K562 (cell line): ENCODE measurements around the gene HPCA. TPM values are rescaled to one million over a fixed set of nuclear protein-coding genes. Genes with fewer than 3 reads are reported as not detected.

Experiments used
- HNRNPLL ChIP-seq: fragments of 200-400 bp; formaldehyde crosslinking; IDR thresholded peaks from 2 replicates; pipeline ENCODE4 v1.6.1; 2017; ENCODE audit warnings: low read length, low read depth, mild to moderate bottlenecking; ENCODE audit not compliant: poor library complexity, severe bottlenecking
- KDM1A ChIP-seq, 2 experiments: fragments of 450-650 bp; IDR thresholded peaks; 2 replicates each; pipeline ENCODE4 v1.6.1; 2016; ENCODE audit warnings: mild to moderate bottlenecking in 2 of 2
- RB1 ChIP-seq: fragments of 450-650 bp; IDR thresholded peaks from 2 replicates; pipeline ENCODE4 v1.6.1; 2017; ENCODE audit warnings: low read depth, mild to moderate bottlenecking
- SNIP1 ChIP-seq: fragments of 450-650 bp; IDR thresholded peaks from 2 replicates; pipeline ENCODE4 v1.7.1; 2017; ENCODE audit warnings: low read depth, mild to moderate bottlenecking
- TCF7 ChIP-seq: sonication (generic); IDR thresholded peaks from 2 replicates; pipeline ENCODE4 v1.6.1; 2016; ENCODE audit warnings: antibody characterized with exemption, borderline replicate concordance
- ZNF431 ChIP-seq: sonication (generic); formaldehyde crosslinking; IDR thresholded peaks from 2 replicates; pipeline ENCODE4 v1.8.0; 2022; ENCODE audit warnings: mild to moderate bottlenecking, missing genetic modification reagents
- ZNF589 ChIP-seq: fragments of 200-800 bp; sonication (Bioruptor generic); IDR thresholded peaks from 2 replicates; pipeline ENCODE4 v1.6.1; 2016; ENCODE audit warnings: low read depth, missing genetic modification characterization, missing compliant biosample characterization
- ZNF644 ChIP-seq: fragments of 200-800 bp; sonication (Bioruptor generic); IDR thresholded peaks from 2 replicates; pipeline ENCODE4 v1.6.1; 2016; ENCODE audit warnings: low read depth, missing genetic modification characterization, missing compliant biosample characterization
- ZNF766 ChIP-seq: fragments of 200-800 bp; sonication (Bioruptor generic); conservative IDR thresholded peaks from 2 replicates; pipeline ENCODE4 v1.6.1; 2016; ENCODE audit warnings: missing genetic modification characterization, missing compliant biosample characterization
- polyA plus RNA-seq, 8 experiments: library from polyadenylated mRNA; depleted of rRNA in 4 of 8; stranded (reverse) in 5 of 8; unstranded in 3 of 8; fragments of >200 nt; fragmentation: Nextera tagmentation in 2 of 8; fragmentation: Illumina TruSeq in 1 of 8; extraction: Ambion mirVana in 2 of 8; extraction: Trizol in 1 of 8; gene quantifications; 2 replicates each; pipeline versions ENCODE4 v1.2.1 to v1.2.3, GENCODE V29; 2011 to 2014; ENCODE audit warnings: inconsistent platforms in 1 of 8, missing spikeins in 1 of 8
- total RNA-seq, 7 experiments: library from RNA; depleted of rRNA in 6 of 7; stranded (reverse); fragments of >200 nt in 6 of 7; fragmentation: Illumina TruSeq in 2 of 7; extraction: Trizol in 2 of 7; gene quantifications; 2 replicates each; pipeline versions ENCODE4 v1.2.1 to v1.2.3, GENCODE V29; 2011 to 2021; ENCODE audit warnings: low replicate concordance in 1 of 7
- TF ChIP-seq, protein P1 (sequence below): IDR thresholded peaks from 2 replicates; pipeline ENCODE4 v1.6.1; 2011; ENCODE audit warnings: borderline replicate concordance, low read depth, mild to moderate bottlenecking, moderate library complexity, low read length; ENCODE audit not compliant: insufficient read depth, poor library complexity, severe bottlenecking
- TF ChIP-seq, protein P2 (sequence below): fragments of 450-650 bp; formaldehyde crosslinking; IDR thresholded peaks from 2 replicates; pipeline ENCODE4 v1.4.0; 2022; ENCODE audit warnings: missing genetic modification characterization
- TF ChIP-seq, protein P3 (sequence below): fragments of 200-800 bp; sonication (Bioruptor generic); IDR thresholded peaks from 2 replicates; pipeline ENCODE4 v1.6.1; 2017; ENCODE audit warnings: missing genetic modification characterization, missing compliant biosample characterization
- TF ChIP-seq, protein P4 (sequence below): fragments of 250-450 bp; sonication (Bioruptor Pico); IDR thresholded peaks from 2 replicates; pipeline ENCODE4 v1.8.0; 2022; ENCODE audit warnings: inconsistent platforms, mild to moderate bottlenecking, moderate library complexity, borderline replicate concordance

The HPCA gene
- total and polyA plus RNA-seq, 9 of the 15 experiments (the other 6 are each of a cell fraction or from before 2014, with no cell fraction given): not detected

DNA sequence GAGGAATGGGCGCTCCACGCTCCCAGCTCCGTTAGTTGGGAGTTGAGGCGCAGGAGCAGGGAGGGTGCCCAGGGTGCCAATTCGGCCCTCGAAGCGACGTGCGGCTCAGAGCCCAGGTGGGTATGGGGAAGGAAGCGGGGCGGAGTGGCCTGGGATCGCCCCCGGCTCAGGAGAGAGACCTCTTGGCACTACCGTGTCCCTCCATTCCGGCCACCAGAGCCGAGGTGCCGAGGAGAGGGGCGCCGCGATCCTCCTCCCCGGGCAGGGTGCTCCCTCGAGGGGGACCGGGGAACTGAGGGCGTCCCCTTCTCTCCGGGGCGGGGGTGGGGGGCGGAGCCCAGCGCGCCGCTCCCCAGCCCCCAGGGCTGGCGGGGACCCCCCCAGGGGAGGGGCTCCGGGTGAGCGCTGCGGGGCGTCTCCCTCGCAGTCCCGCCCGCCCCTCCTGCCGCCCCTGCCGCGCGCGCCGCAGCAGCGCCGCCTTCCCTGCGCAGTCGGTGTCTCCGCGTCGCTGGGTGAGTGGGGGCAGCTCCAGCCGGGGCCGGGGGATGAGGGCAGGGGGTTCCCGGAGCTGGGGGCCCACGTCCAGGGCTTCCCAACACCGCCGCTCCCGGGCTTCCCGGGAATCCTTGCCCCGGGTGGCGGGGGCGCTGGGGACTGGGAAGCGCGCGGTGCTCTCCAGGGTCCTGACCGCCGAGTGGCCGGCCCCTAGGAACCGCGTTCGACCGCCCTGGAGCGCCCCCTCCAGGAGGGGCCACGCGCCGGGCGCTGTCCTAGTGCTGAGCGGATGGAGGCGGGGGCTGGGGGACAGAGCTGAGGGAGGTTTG lies at the start of gene HPCA (continued):
- TF ChIP-seq, protein P1, sequence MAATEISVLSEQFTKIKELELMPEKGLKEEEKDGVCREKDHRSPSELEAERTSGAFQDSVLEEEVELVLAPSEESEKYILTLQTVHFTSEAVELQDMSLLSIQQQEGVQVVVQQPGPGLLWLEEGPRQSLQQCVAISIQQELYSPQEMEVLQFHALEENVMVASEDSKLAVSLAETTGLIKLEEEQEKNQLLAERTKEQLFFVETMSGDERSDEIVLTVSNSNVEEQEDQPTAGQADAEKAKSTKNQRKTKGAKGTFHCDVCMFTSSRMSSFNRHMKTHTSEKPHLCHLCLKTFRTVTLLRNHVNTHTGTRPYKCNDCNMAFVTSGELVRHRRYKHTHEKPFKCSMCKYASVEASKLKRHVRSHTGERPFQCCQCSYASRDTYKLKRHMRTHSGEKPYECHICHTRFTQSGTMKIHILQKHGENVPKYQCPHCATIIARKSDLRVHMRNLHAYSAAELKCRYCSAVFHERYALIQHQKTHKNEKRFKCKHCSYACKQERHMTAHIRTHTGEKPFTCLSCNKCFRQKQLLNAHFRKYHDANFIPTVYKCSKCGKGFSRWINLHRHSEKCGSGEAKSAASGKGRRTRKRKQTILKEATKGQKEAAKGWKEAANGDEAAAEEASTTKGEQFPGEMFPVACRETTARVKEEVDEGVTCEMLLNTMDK: peak; percentile 100
- TF ChIP-seq ZNF431 (CRISPR knock-in tag) (peak; percentile 93), SNIP1 (no peak), ZNF589 (CRISPR knock-in tag) (peak; percentile 85), ZNF644 (tag) (peak; percentile 97), ZNF766 (CRISPR knock-in tag) (peak; percentile 98), TCF7 (no peak), KDM1A (IDR thresholded peaks at IDR 0.05) (peak in 1 of 2 experiments; percentile 24; a peak in 1 of 4 replicates), RB1 (peak; percentile 98), HNRNPLL (no peak)
- TF ChIP-seq, protein P2, sequence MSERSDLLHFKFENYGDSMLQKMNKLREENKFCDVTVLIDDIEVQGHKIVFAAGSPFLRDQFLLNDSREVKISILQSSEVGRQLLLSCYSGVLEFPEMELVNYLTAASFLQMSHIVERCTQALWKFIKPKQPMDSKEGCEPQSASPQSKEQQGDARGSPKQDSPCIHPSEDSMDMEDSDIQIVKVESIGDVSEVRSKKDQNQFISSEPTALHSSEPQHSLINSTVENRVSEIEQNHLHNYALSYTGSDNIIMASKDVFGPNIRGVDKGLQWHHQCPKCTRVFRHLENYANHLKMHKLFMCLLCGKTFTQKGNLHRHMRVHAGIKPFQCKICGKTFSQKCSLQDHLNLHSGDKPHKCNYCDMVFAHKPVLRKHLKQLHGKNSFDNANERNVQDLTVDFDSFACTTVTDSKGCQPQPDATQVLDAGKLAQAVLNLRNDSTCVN (CRISPR knock-in tag): no peak
- TF ChIP-seq, protein P3, sequence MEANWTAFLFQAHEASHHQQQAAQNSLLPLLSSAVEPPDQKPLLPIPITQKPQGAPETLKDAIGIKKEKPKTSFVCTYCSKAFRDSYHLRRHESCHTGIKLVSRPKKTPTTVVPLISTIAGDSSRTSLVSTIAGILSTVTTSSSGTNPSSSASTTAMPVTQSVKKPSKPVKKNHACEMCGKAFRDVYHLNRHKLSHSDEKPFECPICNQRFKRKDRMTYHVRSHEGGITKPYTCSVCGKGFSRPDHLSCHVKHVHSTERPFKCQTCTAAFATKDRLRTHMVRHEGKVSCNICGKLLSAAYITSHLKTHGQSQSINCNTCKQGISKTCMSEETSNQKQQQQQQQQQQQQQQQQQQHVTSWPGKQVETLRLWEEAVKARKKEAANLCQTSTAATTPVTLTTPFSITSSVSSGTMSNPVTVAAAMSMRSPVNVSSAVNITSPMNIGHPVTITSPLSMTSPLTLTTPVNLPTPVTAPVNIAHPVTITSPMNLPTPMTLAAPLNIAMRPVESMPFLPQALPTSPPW: peak; percentile 91
- TF ChIP-seq, protein P4, sequence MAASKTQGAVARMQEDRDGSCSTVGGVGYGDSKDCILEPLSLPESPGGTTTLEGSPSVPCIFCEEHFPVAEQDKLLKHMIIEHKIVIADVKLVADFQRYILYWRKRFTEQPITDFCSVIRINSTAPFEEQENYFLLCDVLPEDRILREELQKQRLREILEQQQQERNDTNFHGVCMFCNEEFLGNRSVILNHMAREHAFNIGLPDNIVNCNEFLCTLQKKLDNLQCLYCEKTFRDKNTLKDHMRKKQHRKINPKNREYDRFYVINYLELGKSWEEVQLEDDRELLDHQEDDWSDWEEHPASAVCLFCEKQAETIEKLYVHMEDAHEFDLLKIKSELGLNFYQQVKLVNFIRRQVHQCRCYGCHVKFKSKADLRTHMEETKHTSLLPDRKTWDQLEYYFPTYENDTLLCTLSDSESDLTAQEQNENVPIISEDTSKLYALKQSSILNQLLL: no peak
